Measurements from ENCODE around the gene SLITRK1.

Gene SLITRK1

GRCh38 chr13:83867708-83868107, 14.6 kb downstream of the SLITRK1 start:
- no peak for DNase-seq (ENCODE audit: low read depth in 2 of 2)

GRCh38 chr13:83865161-83866137, 16.8 kb downstream of the SLITRK1 start:
- no peak for DNase-seq (ENCODE audit: low read depth in 2 of 2)

GRCh38 chr13:83853771-83854170, 28.5 kb downstream of the SLITRK1 start:
- DNase-seq (ENCODE audit: low read depth in 2 of 2): no peak

- DNase-seq (ENCODE audit: low read depth in 2 of 2): no peak
Observed at GRCh38 chr13:83845106-83845505, 37.2 kb downstream of the SLITRK1 start.

- DNase-seq (ENCODE audit: low read depth in 2 of 2): no peak
Observed at GRCh38 chr13:83839146-83839545, 43.1 kb downstream of the SLITRK1 start.

GRCh38 chr13:83831796-83832195, 50.5 kb downstream of the SLITRK1 start:
- DNase-seq (ENCODE audit: low read depth in 2 of 2): no peak

- no peak for DNase-seq (ENCODE audit: low read depth in 2 of 2)
Observed at GRCh38 chr13:83829810-83830209, 52.5 kb downstream of the SLITRK1 start.

GRCh38 chr13:83827338-83827737, 54.9 kb downstream of the SLITRK1 start:
- no peak for DNase-seq (ENCODE audit: low read depth in 2 of 2)

Measured in stimulated activated CD8-positive, alpha-beta memory T cell treated with anti-CD3 and anti-CD28 coated beads, Interleukin-15, amount 100 ng/mL, for 48 hours (primary cell).